Renal cortical epithelial cell (primary cell): Measurements from ENCODE around the gene UVRAG. TPM values are rescaled to one million over a fixed set of nuclear protein-coding genes. Genes with fewer than 3 reads are reported as not detected.

Source experiments
- DNase-seq: peaks from one replicate; pipeline ENCODE4 v3.0.0-alpha.2; 2011; ENCODE audit warnings: low read depth
- total RNA-seq: library from RNA; depleted of rRNA; stranded (reverse); fragments of >200 nt; gene quantifications from 2 replicates; pipeline ENCODE4 v1.2.3, GENCODE V29; 2014

Gene UVRAG
- total RNA-seq, 1 donor from 2014 or later = 17.7 TPM

- no peak for DNase-seq
Measured at GRCh38 chr11:76148231-76148630, 333.2 kb downstream of the UVRAG start.

- DNase-seq = no peak
Measured at GRCh38 chr11:76148941-76149613, 334.1 kb downstream of the UVRAG start.

GRCh38 chr11:76149713-76150112, 334.7 kb downstream of the UVRAG start:
- no peak for DNase-seq

- no peak for DNase-seq
Measured at GRCh38 chr11:76150141-76150540, 335.1 kb downstream of the UVRAG start.

GRCh38 chr11:76151556-76152085, 336.6 kb downstream of the UVRAG start:
- DNase-seq = no peak

- DNase-seq = peak; percentile 64
Measured at GRCh38 chr11:76152086-76152681, 337.2 kb downstream of the UVRAG start.

- no peak for DNase-seq
Measured at GRCh38 chr11:76152741-76153570, 337.9 kb downstream of the UVRAG start.

- DNase-seq = peak; percentile 4
Measured at GRCh38 chr11:76153571-76153923, 338.5 kb downstream of the UVRAG start.

- no peak for DNase-seq
Measured at GRCh38 chr11:76155500-76156227, 340.7 kb downstream of the UVRAG start.

GRCh38 chr11:76156971-76157427, 342.0 kb downstream of the UVRAG start:
- DNase-seq = no peak

GRCh38 chr11:76157891-76158290, 342.9 kb downstream of the UVRAG start:
- DNase-seq = no peak

- DNase-seq = no peak
Measured at GRCh38 chr11:76158394-76159302, 343.6 kb downstream of the UVRAG start.

GRCh38 chr11:76159303-76159937, 344.4 kb downstream of the UVRAG start:
- no peak for DNase-seq

- no peak for DNase-seq
Measured at GRCh38 chr11:76159983-76160661, 345.1 kb downstream of the UVRAG start.

GRCh38 chr11:76160856-76161255, 345.8 kb downstream of the UVRAG start:
- DNase-seq = no peak

GRCh38 chr11:76161261-76161961, 346.4 kb downstream of the UVRAG start:
- DNase-seq = no peak

- DNase-seq = no peak
Measured at GRCh38 chr11:76162336-76163288, 347.6 kb downstream of the UVRAG start.
